Muscle of arm (tissue), 14 donors: ENCODE measurements around the gene KL. TPM values are rescaled to one million over a fixed set of nuclear protein-coding genes. Genes with fewer than 3 reads are reported as not detected.

Experiments used
- DNase-seq: peaks from one replicate; pipeline ENCODE4 v3.0.0-alpha.2; 2013
- long read RNA-seq, 11 donors: transcript quantifications; one replicate each; lab custom pipeline, GENCODE V29; 2026
- polyA plus RNA-seq, 12 donors: library from polyadenylated mRNA; unstranded; fragments of 120-200 nt; gene quantifications; one replicate each; pipeline ENCODE4 v1.2.1, GENCODE V29; 2013; ENCODE audit not compliant: insufficient read length in 12 of 12

KL gene
- polyA plus RNA-seq, result 1 to 10 TPM in 10 of 12 donors, not detected in 2; 2.4 to 4.4 (median 3.1) TPM
- long read RNA-seq, donor 1, partial matches to known transcripts, result 0 of 1 reads
- long read RNA-seq, donor 1, other reads (novel, unspliced or antisense), result 0 of 1 reads
- long read RNA-seq, donor 2, result 0 reads
- long read RNA-seq, donor 3, result 0 reads
- long read RNA-seq, donor 4, result 0 reads
- long read RNA-seq, donor 5, result 0 reads
- long read RNA-seq, donor 6, result 0 reads
- long read RNA-seq, donor 7, result 0 reads
- long read RNA-seq, donor 8, result 0 reads
- long read RNA-seq, donor 9, result 0 reads
- long read RNA-seq, donor 10, full-length matches to known transcripts, result 1 of 1 reads
- long read RNA-seq, donor 10, partial matches to known transcripts, result 0 of 1 reads
- long read RNA-seq, donor 10, other reads (novel, unspliced or antisense), result 0 of 1 reads
- long read RNA-seq, donor 11, result 0 reads

GRCh38 chr13:33016414-33017322, at the start of gene KL:
TSS of gene KL (plus strand) at chr13:33016423. CDS start at chr13:33016441, 18 bp downstream.
- peak; percentile 37 for DNase-seq

GRCh38 chr13:32967584-32968182, 48.5 kb upstream of the KL start:
- no peak for DNase-seq

- DNase-seq, result no peak
Measured at GRCh38 chr13:32968316-32968715, 47.9 kb upstream of the KL start.

- DNase-seq, result no peak
Measured at GRCh38 chr13:32968793-32969192, 47.4 kb upstream of the KL start.

GRCh38 chr13:32969516-32969941, 46.7 kb upstream of the KL start:
- DNase-seq, result peak; percentile 52

GRCh38 chr13:32976056-32976805, 40.0 kb upstream of the KL start:
- DNase-seq, result no peak

GRCh38 chr13:32976912-32977311, 39.3 kb upstream of the KL start:
- DNase-seq, result no peak

- DNase-seq, result no peak
Measured at GRCh38 chr13:32977321-32977720, 38.9 kb upstream of the KL start.

- no peak for DNase-seq
Measured at GRCh38 chr13:32978278-32978677, 37.9 kb upstream of the KL start.

- no peak for DNase-seq
Measured at GRCh38 chr13:32983058-32983457, 33.2 kb upstream of the KL start.

- no peak for DNase-seq
Measured at GRCh38 chr13:32984857-32985626, 31.2 kb upstream of the KL start.

GRCh38 chr13:32986552-32986951, 29.7 kb upstream of the KL start:
- DNase-seq, result no peak

- no peak for DNase-seq
Measured at GRCh38 chr13:32987462-32987861, 28.8 kb upstream of the KL start.

GRCh38 chr13:32988608-32989289, 27.5 kb upstream of the KL start:
- DNase-seq, result peak; percentile 66

GRCh38 chr13:32989290-32989667, 26.9 kb upstream of the KL start:
- DNase-seq, result no peak

GRCh38 chr13:32989942-32990341, 26.3 kb upstream of the KL start:
- no peak for DNase-seq

GRCh38 chr13:32993145-32993544, 23.1 kb upstream of the KL start:
- peak; percentile 45 for DNase-seq

- DNase-seq, result no peak
Measured at GRCh38 chr13:32997399-32997798, 18.8 kb upstream of the KL start.

- DNase-seq, result no peak
Measured at GRCh38 chr13:32998966-32999365, 17.3 kb upstream of the KL start.

GRCh38 chr13:33000365-33000764, 15.9 kb upstream of the KL start:
- DNase-seq, result no peak
